ENCODE data around the gene MLKL.
"Not testable (repeated sequence)": the region's sequence is repeated elsewhere in the genome, so short reads cannot be mapped to it uniquely, and the experiment has no call there.

MLKL gene

DNA sequence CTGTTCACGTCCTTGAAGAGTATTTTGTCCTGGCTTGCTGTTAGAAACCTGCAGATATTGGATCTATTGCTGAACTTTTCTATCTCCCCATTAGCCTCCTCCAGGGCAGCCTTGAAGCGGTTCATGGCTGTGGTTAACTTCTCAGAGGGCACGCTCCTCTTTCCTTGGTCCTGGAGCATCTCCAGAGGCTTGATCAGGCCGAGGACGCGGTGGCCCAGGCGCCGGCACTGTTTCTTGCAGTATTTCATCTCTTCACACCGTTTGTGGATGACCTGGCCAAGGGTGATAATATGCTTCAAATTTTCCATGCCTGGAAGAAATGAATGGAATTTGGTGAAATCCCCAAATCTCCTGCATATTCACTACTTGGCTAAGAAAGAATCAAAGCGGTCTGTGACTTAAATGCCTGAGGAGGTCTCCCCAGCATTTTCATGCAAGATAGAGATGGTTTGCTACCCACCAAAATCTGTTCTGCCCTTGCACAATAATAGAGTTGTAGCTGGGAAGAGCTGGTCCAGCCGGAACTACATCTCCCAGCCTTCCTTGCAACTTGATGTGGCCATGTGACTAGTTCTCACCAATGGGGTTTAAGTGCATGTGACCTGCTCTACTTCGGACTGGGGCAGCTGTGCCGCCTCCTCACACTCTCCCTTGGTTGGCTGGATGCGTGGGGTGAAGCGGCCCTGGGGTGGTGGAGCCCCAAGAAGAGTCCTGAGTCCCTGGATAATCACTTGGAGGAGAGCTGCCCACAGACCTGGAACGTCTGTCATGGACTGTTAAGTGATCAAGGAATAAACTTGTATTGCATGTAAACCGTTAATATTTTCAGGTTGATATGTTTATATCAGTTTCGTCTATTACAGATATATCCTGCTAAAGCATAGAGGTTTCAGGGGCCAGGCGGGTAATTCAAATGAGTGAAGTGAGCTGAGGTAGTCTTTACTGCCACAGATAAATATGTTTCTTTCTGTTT, 4.9 kb downstream of the MLKL start:
- DNase-seq, result peak; percentile 72

DNA sequence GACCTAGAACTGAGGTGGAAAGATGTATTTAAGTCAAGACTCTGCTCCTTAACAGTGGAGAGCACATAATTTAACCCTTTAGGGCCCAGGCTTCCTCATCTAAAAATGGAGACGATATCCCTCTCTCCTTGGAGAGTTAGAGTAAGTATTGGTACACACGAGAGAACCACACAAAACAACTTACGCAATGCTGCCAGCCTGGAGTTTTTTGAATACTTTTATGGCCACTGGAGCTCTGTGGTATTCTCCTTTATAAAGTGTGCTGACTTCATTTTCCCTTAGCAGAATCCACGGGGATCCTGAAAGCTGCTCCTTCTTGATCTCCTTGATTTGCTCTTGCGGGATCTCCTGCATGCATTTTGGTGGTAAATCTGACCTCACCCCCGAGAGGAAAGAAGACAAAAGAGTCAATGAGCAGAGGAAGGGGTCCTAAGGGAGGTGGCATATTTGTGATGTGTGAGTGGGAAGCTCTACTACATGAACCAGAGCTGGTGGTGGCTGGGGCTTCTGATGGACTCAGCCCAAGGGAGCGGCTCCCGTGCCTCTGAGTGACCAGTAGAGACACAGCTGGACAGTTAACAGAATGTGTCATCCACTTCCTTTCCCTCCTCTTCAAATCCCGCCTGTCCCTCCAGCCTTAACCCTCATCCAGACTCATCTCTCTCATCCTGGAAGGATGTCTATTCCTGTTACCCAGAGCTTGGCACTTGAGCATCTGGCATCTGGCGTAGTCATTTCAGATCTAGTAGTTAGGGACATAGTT, 9.4 kb downstream of the MLKL start:
- no peak for DNase-seq

DNA sequence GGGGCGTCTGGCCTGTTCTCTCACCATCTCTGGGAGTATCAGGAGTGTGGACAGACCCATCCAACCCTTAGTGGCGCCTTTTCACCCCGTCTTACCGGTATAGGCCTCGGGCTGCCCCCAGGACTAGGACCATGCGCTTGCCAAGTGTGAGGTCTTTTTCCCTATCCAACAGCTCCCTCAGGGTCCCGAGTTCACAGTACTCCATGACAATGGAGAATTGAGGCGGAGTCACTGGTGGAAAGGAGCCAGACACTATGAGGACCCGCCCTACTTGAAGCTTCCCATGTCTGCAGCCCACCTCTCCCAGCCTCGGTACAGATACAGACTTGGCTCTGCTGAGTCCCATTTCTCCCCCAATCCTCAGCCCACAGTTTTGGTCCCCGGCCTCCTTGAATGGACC, 18.1 kb downstream of the MLKL start:
- DNase-seq, result no peak

- no peak for DNase-seq
Observed at GRCh38 chr16:74680681-74681080, 20.0 kb downstream of the MLKL start.

GRCh38 chr16:74679983-74680382, 20.7 kb downstream of the MLKL start:
- no peak for DNase-seq

- no peak for DNase-seq
Observed at GRCh38 chr16:74677868-74678267, 22.8 kb downstream of the MLKL start.

DNA sequence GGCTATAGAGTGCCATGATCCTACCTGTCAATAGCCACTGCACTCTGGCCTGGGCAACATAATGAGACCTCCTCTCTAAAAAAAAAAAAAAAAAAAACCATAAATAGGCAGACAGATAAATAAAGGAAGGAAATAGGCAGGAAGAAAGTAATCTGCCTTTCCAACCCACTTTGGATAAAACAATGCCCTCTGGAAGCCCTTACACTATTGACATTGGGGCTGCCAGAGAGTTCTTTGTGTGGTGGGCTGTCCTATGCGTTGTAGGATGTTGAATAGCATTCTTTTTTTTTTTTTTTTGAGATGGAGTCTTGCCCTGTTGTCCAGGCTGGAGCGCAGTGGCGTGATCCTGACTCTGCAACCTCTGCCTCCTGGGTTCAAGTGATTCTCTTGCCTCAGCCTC, 26.8 kb downstream of the MLKL start:
- DNase-seq, result no peak

DNA sequence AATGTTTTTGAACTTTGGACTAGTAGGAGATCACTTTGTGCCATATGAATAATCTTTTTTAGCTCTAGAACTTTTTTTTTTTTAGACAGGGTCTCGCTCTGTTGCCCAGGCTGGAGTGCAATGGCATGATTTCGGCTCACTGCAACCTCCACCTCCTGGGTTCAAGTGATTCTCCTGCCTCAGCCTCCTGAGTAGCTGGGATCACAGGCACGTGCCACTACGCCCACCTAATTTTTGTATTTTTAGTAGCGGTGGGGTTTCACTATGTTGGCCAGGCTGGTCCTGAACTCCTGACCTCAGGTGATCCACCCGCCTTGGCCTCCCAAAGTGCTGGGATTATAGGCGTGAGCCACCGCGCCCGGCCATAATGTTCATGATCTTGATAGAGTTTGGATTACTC, 31.8 kb downstream of the MLKL start:
- DNase-seq, result not testable (repeated sequence)

DNA sequence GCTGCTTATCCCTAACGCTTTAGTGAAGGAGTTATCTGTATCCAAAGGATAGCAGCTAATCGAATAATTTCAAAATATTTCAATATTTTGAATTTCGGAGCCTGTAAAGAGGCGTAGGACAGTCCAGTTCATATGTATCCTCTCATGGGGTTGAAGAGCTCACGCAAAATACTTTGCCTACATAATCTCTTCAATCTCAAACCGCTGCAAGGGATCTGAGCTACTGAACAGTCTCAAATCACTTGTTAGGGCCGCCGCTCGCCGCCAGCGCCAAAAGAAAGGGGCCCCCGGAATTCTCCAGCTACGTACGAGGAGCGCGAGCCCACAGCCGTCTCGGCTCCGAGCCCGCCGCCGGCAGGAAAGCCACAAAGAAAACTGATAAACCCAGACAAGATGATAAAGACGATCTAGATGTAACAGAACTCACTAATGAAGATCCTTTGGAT, 33.4 kb downstream of the MLKL start:
- peak; percentile 36 for DNase-seq

DNA sequence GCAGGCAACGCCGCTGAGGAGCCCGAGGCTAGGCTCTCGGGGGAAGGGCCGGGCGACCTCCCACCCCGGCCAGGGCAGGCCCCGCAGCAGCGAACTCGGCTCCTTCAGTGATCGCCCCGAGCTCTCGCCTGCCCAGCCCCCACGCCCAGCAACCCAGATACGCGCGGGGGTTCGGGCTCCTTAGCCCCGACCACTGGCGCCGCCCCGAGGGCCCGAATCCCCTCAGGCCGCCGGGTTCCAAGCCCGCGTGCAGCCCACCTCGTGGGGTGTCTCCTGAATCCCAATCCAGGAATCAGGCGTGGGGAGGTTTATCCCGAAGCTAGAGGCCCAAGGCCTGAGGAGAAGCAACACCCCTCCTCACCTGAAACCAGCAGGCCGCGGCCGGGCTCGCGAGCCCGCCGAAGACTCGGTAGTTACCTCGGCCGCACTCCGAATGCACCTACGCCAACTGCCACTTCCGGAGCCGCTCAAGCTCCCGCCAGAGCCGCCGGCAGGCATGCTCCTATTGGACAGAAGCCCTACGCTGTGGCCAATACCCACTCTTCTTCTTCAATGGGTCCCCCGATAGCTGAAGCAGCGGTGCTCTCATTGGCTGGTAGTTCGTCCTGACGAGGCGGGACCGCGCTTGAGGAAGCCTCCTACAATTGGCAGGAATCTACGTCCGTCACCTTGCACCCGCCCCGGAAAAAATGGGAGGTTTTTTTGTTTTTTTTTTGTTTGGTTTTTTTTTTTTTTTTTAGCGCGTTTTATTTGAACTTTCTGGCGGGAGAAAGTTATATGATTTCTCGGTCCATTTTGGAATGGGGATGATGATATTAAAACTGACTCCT, 34.0 kb downstream of the MLKL start, which contains the start of gene RFWD3:
TSS of gene RFWD3 (minus strand) at position 453 of the 830 bp plus-strand sequence. CDS start 5,428 bp downstream, outside the sequence.
- DNase-seq, result peak; percentile 90

GRCh38 chr16:74666010-74666421, 34.6 kb downstream of the MLKL start:
- no peak for DNase-seq

DNA sequence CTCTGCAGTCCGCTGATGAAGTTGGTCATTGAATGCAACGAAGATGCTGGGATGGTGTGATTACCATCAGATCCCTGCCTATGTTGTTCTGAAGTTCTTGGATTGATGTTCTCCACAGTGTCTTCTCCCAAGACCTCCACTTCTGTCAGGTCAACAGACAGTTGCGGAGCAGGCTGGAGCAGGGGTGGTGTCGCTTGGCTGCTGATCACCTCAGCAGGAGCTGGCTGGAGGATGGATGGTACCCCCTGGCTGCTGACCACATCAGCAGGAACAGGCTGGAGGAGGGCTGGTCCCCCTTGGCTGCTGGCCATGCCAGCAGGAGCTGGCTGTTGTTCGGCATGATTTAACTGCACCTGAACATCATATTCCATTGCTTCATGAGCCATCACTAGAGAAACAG, 39.6 kb downstream of the MLKL start:
- no peak for DNase-seq

- no peak for DNase-seq
Observed at GRCh38 chr16:74660383-74660782, 40.3 kb downstream of the MLKL start.

DNA sequence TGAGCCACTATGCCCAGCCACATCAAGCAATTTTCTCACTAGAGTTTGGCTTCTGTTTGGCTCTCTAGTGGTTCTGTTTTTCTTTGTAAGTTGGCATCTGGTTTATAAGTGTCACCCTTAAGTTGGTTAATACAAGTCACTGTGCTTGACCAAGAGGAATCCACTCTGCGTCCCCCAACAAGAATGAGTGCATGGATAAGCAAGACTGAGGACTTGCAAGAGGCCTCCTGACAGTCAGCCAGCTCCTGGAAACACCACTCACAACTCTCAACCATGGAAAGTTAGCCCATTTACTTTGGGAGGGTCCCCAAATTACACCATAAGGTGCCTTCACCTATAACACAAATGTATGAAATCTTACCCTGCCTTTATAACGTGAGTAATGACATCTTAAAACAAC, 41.6 kb downstream of the MLKL start:
- no peak for DNase-seq

DNA sequence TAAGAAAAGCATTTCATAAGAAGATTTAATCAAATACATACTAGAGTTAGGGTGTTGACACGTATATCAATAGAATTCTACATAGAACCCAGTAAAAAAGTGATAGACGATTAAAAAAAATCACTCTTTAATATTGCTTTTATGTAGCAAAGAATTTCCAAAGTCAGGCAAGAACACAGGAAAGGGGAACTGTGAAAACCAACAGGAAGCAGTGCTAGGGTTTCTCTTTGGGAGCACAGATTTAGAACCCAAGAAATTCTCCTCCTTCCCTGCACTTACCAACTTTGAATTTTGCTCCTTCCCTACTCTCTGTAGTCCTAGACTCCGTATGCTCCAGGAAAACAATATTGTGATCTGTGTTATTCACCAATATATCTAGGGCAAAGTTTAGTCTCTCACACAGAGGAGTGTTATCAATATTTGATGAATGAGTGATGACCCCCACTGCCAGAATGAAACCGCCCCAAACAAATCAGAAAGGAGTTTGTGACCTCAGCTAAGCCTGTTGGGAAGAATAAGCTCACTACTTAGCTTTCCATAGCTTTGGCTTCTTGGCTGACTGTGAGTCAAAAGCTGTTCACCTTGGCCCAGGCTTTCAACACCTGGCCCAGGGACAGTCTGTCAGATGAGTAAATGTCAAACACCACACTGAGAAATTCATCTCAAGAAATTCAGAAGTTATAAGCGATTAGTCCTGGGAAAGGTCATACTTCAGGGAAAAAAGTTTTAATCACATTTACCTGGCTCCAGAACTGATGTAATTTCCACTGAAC, 42.6 kb downstream of the MLKL start:
- DNase-seq, result no peak

- DNase-seq, result no peak
Observed at GRCh38 chr16:74654536-74655050, 46.1 kb downstream of the MLKL start.

DNA sequence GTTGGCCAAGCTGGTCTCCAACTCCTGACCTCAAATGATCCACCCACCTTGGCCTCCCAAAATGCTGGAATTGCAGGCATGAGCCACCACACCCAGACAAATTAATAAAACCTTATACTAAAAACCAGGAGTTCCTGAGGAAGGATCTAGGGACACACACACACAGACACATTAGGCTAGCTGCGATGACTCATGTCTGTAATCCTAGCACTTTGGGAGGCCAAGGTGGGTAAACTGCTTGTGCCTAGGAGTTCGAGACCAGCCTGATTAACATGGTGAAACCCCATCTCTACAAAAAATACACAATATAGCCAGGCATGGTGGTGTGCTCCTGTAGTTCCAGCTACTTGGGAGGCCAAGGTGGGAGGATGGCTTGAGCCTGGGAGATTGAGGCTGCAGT, 47.8 kb downstream of the MLKL start:
- DNase-seq, result not testable (repeated sequence)

DNA sequence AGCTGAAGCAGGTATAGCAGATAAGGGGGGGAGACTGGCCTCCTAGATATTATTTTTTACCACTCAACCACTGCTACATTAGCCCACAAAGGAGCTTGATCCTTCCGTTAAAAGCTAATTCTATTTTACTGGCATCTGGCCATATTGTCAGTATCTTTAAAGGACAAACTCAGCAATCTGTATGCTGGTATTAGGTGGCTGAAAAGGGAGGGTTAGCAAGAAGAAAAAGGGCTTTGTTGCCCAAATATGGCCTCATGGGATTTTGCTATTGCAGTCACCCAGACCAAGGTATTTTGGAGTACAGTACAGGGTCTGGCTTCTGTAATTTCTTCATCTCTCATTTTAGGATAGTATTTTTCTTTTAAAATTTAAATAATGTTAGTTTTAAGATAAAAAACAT, 48.4 kb downstream of the MLKL start:
- DNase-seq, result no peak

DNA sequence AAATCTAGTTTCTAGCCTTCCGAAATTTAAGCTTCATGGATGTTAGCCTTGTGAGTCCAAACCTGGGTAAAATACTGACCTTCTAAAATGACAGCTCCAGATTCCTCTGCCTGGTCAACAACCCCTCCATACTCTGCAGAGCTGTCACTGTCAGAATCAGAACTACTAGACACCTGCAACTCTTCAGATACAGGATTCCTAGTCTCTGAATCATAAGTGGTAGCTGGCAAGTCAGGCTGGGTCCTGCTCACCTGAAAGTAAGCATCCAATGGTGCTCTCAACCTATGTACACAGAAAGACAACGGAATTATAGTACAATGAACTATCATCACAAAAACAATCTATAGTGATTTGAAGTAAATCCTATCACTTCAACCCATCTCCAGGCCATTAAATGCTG, 48.8 kb downstream of the MLKL start:
- DNase-seq, result no peak

DNA sequence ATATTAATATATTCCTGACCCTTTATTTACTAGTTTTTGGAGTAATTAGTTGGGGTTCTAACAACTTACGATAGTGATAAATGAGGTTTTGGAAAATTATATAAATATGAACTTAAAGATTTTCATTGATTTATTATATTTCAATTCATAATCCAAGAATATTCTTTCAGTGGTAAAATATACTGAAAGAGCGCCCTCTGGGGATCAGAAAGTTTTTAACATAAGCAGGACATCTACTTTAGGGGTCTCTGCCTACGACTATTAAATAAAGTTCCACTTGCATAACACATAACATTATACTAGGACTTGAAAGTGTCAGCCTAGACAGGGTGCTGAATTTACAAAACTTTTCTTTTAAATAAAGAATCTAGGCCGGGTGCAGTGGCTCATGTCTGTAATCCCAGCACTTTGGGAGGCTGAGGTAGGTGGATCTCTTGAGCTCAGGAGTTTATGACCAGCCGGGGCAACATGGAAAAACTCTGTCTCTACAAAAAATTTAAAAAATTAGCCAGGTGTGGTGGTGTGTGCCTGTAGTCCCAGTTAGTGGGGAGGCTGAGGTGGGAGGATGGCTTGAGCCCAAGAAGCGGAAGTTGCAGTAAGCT, 49.6 kb downstream of the MLKL start:
- DNase-seq, result no peak

- DNase-seq, result no peak
Observed at GRCh38 chr16:74649839-74650504, 50.7 kb downstream of the MLKL start.

Measured in NCI-H510A treated with DMSO at 0.1 percent for 48 hours (cell line).